GM18498 (cell line): ENCODE data around the gene PFN4.
"Not testable (repeated sequence)": the region's sequence is repeated elsewhere in the genome, so short reads cannot be mapped to it uniquely, and the experiment has no call there.

Experiments
- ATAC-seq: cut with Tn5 transposase; IDR thresholded peaks from one replicate; pipeline ENCODE4 v1.9.1; 2021; ENCODE audit warnings: mild to moderate bottlenecking, moderate library complexity; ENCODE audit not compliant: unreplicated experiment

Gene PFN4, protein sequence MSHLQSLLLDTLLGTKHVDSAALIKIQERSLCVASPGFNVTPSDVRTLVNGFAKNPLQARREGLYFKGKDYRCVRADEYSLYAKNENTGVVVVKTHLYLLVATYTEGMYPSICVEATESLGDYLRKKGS

DNA sequence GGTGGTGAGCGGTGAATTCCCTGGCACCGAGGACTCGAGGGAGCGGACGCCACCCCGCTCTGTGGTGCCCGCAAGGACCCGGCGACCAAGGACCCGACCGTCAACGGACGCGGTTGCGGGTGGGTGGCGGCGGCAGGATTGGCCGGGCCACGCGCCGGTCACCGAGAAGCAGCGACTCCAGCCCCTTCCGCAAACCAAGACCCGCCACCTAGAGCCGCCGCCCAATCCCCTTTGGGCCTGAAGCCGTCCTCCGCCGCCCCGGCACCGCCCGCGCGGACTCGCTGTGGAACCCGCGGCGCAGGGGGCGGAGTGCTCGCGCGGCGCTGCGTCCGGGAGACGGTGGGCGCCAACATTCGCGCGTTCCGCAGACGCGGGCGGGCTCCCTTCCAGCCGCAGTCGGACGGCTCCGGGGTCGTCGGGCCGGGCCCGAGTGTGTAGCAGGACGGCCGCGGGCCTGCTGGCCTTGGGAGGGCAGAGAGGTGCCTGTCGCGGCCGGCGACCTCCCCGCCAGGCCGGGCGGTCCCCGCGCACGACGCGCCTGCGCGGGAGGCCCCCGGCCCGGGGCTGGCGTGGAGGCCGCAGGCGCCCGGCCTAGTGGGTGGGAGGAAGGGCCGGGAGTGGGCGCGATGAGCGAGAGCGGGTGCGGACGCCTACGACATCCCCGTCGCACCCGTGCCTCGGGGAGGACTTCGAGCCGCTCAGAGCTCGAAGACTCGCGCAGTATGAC is at the start of gene PFN4, which contains the start of gene FAM228B:
PFN4 (minus strand) TSS at position 140 of the 727 bp plus-strand sequence. CDS start 799 bp downstream, outside the sequence.
FAM228B (plus strand) TSS at position 275 of the 727 bp plus-strand sequence. CDS start 893 bp downstream, outside the sequence.
- ATAC-seq, result peak; percentile 93

DNA sequence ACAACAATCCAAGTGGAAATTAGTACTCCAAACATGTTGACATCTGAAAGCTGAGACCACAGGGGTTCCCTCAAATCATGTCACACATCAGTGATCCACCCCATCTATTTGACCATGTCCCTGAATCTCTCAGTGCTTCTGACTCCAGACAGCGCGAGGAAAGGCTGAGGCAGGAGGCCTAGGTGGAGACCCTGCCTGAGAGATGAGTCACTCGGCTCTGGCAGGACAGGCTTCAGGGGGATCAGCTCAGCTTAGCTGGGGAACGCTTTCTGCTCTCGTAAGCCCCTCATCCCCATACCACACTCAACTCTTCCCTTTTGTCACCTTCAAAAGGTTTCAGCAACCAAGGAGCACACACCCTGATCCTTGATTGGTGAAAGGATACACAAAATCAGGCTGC is 45.9 kb upstream of the PFN4 start:
- ATAC-seq, result no peak

DNA sequence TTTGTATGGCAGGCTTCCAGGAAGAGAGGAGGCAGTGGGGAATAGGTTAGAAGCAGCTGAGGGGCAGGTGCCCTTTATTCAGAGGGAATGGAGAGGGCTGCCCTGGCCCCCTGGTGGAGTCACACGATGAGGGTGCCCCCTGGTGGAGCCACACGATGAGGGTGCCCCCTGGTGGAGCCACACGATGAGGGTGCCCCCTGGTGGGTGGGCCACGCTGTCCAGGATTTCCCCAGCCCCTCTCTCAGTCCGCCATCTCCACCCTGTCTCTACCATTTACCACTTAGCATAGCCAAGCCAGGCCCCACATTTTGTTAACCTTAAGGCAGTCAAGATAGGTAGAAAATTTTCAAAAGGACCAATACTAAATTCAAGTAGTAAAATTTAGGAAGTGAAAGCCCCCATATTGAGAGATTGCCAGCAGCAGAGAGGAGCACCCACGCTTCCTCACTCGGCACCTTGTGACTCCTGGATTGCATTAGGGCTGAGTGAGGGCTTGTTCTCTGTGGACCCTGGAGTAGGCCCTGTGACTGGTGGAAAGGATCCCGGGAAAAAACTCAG is 41.4 kb upstream of the PFN4 start:
- ATAC-seq, result peak; percentile 66

DNA sequence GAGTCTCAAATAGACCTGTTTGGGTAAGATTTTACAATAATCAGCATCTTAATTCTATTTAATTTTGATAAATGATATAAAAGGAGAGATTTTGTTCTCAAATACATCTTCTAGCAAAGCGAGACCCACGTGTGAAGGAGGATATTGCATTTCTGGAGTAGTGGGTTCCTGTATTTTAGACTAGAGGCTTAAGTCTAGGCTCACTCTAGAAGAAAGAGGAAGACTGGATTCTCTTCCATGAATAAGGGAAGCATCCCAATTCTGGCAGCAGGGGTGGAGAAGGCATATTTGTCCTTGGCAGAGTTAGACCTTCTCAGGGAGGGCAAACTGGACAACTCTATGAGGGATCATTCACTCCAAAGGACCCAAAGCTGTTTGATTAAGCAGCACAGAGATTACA is 40.5 kb upstream of the PFN4 start:
- ATAC-seq, result no peak

GRCh38 chr2:24163186-24163585 is 40.1 kb upstream of the PFN4 start:
- no peak for ATAC-seq

DNA sequence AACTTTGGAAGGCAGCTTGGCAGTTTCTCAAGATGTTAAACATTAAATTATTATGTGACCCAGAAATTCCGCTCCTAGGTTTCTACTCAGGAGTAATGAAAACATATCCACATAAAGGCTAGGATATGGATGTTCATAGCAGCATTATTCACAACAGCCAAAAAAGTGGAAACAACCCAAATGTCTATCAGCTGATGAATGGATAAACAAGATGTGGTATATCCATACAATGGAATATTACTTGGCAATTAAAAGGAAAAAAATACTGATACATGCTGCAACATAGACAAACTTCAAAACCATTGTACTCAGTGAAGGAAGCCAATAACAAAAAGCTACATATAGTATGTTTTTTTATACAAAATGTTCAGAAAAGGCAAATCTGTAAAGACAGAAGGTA is 39.4 kb upstream of the PFN4 start:
- ATAC-seq, result no peak

GRCh38 chr2:24160761-24161160 is 37.6 kb upstream of the PFN4 start:
- no peak for ATAC-seq

DNA sequence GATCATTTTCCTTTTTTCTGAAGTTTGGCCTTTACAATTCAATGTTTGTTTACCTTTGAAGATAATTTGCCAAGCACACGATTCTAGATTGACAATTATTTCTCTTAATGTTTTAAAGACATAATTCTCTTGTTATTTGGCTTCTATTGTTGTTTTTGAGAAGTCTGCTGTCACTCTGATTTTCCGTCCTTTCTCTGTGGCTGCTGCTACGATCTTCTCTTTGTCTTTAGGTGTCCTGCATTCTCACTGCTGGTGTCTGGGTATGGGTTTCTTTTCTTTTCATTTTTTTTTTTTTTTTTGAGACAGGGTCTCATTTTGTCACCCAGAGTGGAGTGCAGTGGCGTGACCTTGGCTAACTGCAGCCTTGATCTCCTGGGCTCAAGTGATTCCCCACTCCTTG is 36.6 kb upstream of the PFN4 start:
- no peak for ATAC-seq

- ATAC-seq, result no peak
These were observed 35.0 kb upstream of the PFN4 start for GRCh38 chr2:24158131-24158530.

- ATAC-seq, result no peak
These were observed 30.3 kb upstream of the PFN4 start for GRCh38 chr2:24153478-24153877.

DNA sequence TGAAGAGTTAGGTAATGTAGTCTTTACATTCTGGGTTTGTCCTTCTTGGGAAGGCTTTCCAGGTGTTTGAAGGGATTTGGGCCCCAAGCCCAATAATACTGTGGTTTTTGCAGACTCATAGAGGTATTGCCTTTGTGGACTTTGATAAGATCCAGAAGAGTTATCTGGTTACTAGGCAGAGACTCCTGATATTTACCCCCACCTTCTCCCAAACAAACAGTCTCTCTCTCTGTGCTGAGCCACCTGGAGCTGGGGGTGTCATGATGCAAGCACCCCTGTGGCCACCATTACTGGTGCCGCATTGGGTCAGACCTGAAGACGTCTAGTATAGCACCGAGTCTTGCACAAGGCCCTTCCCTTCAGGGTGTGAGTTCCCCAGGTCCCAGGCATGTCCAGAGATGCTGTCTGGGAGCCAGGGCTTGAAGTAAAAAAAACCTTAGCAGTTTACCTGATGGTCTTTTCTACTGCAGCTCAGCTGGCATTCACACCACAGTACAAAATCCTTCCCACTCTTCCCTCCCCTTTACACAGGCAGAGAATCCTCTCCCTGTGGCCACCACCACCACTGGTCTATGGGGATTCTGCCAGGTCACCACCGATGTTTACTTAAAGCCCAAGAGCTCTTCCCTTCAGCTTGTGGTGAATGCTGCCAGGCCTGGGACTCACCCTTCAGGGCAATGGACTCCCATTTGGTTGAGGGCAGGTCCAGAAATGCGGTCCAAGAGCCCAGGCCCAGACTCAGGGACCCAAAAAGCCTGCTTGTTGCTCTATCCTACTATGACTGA is 29.5 kb upstream of the PFN4 start:
- no peak for ATAC-seq

- ATAC-seq, result no peak
These were observed 24.2 kb upstream of the PFN4 start for GRCh38 chr2:24147364-24147763.

- not testable (repeated sequence) for ATAC-seq
These were observed 17.2 kb upstream of the PFN4 start for GRCh38 chr2:24140305-24140704.

GRCh38 chr2:24132543-24132942 is 9.4 kb upstream of the PFN4 start:
- ATAC-seq, result no peak

DNA sequence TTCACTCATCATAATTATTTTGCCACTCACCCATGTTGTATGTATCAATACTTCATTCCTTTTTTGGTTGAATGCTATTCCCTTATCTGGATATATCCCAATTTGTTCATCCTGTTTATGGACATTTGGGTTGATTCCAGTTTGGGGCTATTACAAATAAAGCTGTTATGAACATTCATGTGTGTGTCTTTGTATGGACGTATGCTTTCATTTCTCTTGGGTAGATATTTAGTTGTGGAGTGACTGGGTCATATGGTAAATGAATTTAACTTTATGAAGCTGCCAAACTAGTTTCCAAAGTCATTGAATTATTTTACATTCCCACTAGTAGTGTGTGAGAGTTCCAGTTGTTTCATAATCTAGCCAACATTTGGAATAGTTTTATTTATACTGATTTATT is 2.8 kb upstream of the PFN4 start:
- no peak for ATAC-seq

- ATAC-seq, result peak; percentile 10
These were observed 917 bp upstream of the PFN4 start for GRCh38 chr2:24123922-24124580.

DNA sequence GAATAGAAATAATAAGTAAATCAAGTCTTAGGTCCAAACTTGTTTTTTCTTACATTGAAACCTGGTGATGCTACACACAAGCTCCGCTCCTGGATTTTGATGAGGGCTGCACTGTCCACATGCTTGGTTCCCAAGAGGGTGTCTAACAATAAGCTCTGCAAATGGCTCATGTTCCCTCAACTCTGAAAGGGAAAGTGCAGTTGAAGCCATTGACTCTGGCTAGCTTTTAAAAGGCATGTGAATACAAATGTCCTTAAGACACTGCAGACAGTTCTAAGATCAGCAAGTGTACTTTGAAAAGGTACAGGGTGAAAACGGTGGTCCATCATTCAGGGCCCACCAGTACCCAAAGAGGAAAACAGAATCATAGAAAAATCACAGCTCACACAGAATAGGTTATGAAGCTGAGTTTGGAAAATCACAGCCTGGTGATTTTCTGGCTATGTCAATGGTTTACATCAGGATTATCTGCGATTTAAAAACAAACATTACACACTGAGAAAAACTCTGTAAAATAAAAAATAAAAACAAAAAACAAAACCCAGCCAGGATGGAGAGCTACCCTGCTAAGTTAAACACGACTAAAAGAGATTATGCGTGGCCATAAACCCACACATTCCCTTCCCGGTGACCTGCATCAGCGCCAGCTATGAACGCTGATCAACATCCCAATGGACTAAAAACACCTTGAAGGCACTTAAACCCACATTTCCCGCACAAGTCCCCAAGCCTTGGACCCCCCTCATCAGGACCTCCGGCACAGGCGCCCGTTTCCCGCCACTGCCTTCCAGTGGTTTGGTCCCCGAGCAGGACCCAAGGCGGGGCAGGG is 554 bp downstream of the PFN4 start:
- no peak for ATAC-seq

DNA sequence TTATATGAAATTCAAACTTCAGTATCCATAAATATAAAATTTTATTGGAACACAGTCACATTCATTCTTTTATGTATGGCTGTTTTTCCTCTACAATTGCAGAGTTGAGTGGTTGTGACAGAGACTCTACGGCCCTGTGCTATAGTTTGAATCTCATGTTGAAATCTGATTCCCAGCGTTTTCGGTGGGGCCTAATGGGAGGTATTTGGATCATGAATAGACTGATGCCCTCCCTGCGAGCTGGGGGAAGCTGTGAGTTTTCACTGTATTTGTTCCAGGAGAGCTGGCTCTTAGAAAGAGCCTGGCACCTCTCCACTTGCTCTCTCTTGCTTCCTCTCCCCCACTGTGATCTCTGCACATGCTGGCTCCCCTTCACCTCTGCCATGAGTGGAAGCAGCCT is 1.7 kb downstream of the PFN4 start:
- no peak for ATAC-seq

DNA sequence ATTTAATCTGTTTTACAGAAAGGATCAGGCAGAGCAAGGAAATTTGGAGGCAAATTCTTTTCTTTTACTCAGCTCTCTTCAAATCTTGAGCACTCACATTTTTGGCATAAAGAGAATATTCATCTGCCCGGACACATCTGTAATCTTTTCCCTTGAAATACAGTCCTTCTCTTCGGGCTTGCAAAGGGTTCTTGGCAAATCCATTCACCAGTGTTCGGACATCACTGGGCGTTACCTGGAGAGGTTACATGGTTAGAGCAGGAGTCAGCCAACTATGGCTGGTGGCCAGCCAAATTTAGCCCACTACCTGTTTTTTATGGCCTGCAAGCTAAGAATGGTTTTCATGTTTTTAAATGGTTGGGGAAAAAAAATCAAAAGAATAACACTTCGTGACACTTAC is 2.1 kb downstream of the PFN4 start:
- ATAC-seq, result no peak

DNA sequence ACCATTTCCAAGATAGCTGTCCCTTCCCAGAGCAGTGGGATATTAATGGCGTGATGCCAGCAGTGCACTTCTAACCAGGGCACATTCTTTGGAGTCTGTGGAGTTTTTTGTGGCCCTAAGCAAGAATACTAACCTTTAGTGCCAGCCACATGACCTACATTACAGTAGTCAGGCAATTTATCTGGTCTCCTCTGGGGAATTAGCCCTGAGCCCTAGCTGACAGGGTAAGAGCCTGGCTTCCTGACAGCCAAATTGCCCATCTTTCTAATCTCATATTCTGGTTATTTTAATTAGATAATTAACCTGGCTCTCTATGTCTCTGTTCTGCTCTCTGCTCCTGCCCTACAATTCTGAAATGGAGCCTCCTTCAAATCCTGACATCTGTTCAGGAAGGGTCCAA is 5.2 kb downstream of the PFN4 start:
- no peak for ATAC-seq
